ENCODE measurements around the gene WNT2B.

WNT2B gene

DNA sequence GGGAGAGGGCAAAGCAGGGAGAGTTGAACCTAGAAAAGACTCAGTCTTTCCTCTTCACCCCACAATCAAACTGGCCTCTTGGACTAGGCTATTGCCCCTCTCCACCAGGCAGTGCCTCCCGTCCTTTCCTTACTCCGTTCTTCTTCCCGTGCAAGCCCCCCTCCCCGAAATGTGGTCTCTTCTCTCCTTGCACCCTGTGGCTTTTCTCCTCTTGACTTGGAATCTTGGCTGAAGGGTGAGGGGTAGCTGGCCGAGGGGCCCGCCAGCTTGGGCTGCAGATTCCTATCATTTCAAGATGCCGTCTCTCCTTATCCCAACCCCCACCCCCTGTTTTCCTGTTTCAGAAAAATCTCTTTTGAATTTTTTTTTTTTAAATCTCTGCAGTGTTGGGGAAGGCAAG, 1.6 kb downstream of the WNT2B start:
- TF ChIP-seq EP300 (IDR thresholded peaks at IDR 0.05; ENCODE audit: borderline replicate concordance) = no peak
- no peak for TF ChIP-seq EGR1 (IDR thresholded peaks at IDR 0.05)
- TF ChIP-seq TCF12 (IDR thresholded peaks at IDR 0.05; ENCODE audit: low read depth) = no peak
- no peak for TF ChIP-seq TEAD4 (IDR thresholded peaks at IDR 0.05)
- TF ChIP-seq TAF1 (IDR thresholded peaks at IDR 0.05; ENCODE audit: low read depth) = no peak
- no peak for TF ChIP-seq YY1 (IDR thresholded peaks at IDR 0.05; ENCODE audit: low read depth)
- no peak for TF ChIP-seq ZBTB7A (IDR thresholded peaks at IDR 0.05; ENCODE audit: low read depth)
- no peak for TF ChIP-seq CREB1 (IDR thresholded peaks at IDR 0.05; ENCODE audit: low read depth)
- TF ChIP-seq CEBPB (IDR thresholded peaks at IDR 0.05) = no peak
- TF ChIP-seq FOXM1 (IDR thresholded peaks at IDR 0.05; ENCODE audit: borderline replicate concordance, low read depth) = no peak
- no peak for TF ChIP-seq USF1 (IDR thresholded peaks at IDR 0.05)
- TF ChIP-seq, protein P1, sequence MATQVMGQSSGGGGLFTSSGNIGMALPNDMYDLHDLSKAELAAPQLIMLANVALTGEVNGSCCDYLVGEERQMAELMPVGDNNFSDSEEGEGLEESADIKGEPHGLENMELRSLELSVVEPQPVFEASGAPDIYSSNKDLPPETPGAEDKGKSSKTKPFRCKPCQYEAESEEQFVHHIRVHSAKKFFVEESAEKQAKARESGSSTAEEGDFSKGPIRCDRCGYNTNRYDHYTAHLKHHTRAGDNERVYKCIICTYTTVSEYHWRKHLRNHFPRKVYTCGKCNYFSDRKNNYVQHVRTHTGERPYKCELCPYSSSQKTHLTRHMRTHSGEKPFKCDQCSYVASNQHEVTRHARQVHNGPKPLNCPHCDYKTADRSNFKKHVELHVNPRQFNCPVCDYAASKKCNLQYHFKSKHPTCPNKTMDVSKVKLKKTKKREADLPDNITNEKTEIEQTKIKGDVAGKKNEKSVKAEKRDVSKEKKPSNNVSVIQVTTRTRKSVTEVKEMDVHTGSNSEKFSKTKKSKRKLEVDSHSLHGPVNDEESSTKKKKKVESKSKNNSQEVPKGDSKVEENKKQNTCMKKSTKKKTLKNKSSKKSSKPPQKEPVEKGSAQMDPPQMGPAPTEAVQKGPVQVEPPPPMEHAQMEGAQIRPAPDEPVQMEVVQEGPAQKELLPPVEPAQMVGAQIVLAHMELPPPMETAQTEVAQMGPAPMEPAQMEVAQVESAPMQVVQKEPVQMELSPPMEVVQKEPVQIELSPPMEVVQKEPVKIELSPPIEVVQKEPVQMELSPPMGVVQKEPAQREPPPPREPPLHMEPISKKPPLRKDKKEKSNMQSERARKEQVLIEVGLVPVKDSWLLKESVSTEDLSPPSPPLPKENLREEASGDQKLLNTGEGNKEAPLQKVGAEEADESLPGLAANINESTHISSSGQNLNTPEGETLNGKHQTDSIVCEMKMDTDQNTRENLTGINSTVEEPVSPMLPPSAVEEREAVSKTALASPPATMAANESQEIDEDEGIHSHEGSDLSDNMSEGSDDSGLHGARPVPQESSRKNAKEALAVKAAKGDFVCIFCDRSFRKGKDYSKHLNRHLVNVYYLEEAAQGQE (IDR thresholded peaks at IDR 0.05; ENCODE audit: low read depth) = no peak
- TF ChIP-seq RAD21 (IDR thresholded peaks at IDR 0.05; ENCODE audit: low read depth) = no peak
- TF ChIP-seq MAX (IDR thresholded peaks at IDR 0.05) = no peak
- TF ChIP-seq NFIC (IDR thresholded peaks at IDR 0.05) = no peak

GRCh38 chr1:112511897-112512296, 3.1 kb downstream of the WNT2B start:
- TF ChIP-seq, protein P1 (IDR thresholded peaks at IDR 0.05; ENCODE audit: low read depth) = no peak
- TF ChIP-seq YY1 (IDR thresholded peaks at IDR 0.05; ENCODE audit: low read depth) (no peak), RAD21 (IDR thresholded peaks at IDR 0.05; ENCODE audit: low read depth) (no peak), TEAD4 (IDR thresholded peaks at IDR 0.05) (no peak), NFIC (IDR thresholded peaks at IDR 0.05) (no peak), CREB1 (IDR thresholded peaks at IDR 0.05; ENCODE audit: low read depth) (no peak), EGR1 (IDR thresholded peaks at IDR 0.05) (no peak), FOXM1 (IDR thresholded peaks at IDR 0.05; ENCODE audit: borderline replicate concordance, low read depth) (no peak), CEBPB (IDR thresholded peaks at IDR 0.05) (no peak), TCF12 (IDR thresholded peaks at IDR 0.05; ENCODE audit: low read depth) (no peak), ZBTB7A (IDR thresholded peaks at IDR 0.05; ENCODE audit: low read depth) (no peak), TAF1 (IDR thresholded peaks at IDR 0.05; ENCODE audit: low read depth) (no peak), EP300 (IDR thresholded peaks at IDR 0.05; ENCODE audit: borderline replicate concordance) (no peak), USF1 (IDR thresholded peaks at IDR 0.05) (no peak), MAX (IDR thresholded peaks at IDR 0.05) (no peak)

DNA sequence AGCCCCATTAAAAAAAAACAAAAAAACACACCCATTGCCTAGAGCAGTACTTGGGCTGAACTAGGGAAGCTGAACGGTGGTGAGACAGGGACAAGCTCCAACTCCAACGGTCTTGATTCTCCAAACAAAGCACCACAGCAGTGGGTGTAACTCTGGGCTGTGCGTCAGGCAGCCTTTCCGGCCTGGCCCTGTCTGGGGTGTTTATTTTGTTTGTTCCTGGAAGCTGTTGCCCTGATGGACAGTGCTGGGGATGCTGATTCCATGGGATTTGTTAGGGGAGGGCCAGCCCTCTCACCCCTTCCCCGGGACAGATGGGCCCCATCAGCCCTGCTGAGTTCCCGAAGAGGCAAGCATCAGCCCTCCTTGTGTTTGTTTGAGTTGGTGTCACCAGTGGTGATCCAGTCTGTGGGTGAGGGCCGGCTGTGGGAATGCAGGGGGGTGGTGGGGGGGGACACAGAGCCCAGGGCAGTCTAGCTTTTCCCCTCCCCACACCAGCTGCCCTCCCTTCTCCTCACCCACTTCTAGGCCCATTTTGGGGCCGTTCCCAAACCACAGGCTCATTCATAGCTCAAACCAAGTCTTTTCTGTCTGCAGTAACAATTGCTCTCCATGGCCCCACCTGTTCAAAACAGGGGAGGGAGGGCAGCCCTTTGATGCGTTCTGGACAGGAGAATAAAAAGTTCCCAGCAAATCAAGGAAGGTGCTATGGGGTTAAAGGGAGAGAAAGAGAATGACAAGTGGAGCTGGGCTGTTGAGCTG, 4.5 kb downstream of the WNT2B start:
- no peak for TF ChIP-seq FOXM1 (IDR thresholded peaks at IDR 0.05; ENCODE audit: borderline replicate concordance, low read depth)
- no peak for TF ChIP-seq CEBPB (IDR thresholded peaks at IDR 0.05)
- no peak for TF ChIP-seq RAD21 (IDR thresholded peaks at IDR 0.05; ENCODE audit: low read depth)
- TF ChIP-seq MAX (IDR thresholded peaks at IDR 0.05) = no peak
- no peak for TF ChIP-seq USF1 (IDR thresholded peaks at IDR 0.05)
- TF ChIP-seq TEAD4 (IDR thresholded peaks at IDR 0.05) = no peak
- TF ChIP-seq CREB1 (IDR thresholded peaks at IDR 0.05; ENCODE audit: low read depth) = no peak
- no peak for TF ChIP-seq TAF1 (IDR thresholded peaks at IDR 0.05; ENCODE audit: low read depth)
- TF ChIP-seq, protein P1 (IDR thresholded peaks at IDR 0.05; ENCODE audit: low read depth) = no peak

All from Ishikawa (cell line).